Lower lobe of right lung (tissue), 2 donors: ENCODE results near the gene REXO4. TPM values are rescaled to one million over a fixed set of nuclear protein-coding genes. Genes with fewer than 3 reads are reported as not detected.

ENCODE experiments used
- ATAC-seq, 2 donors: fragments of 200-7000 bp; cut with Tn5 transposase; one replicate each; pipeline ENCODE4 v1.9.1; 2020 to 2022; ENCODE audit warnings: mild to moderate bottlenecking in 2 of 2, moderate library complexity in 2 of 2
- DNase-seq: peaks from one replicate; pipeline ENCODE4 v3.0.0-alpha.2; 2020
- H3K27ac ChIP-seq: fragments of 200-600 bp; one replicate; pipeline ENCODE4 v1.8.0; 2022
- H3K27me3 ChIP-seq: fragments of 200-600 bp; one replicate; pipeline ENCODE4 v1.8.0; 2022; ENCODE audit warnings: low read depth
- H3K36me3 ChIP-seq: fragments of 200-600 bp; one replicate; pipeline ENCODE4 v1.8.0; 2022; ENCODE audit warnings: mild to moderate bottlenecking
- H3K4me1 ChIP-seq: fragments of 200-600 bp; one replicate; pipeline ENCODE4 v1.8.0; 2022
- H3K4me3 ChIP-seq: fragments of 200-600 bp; one replicate; pipeline ENCODE4 v1.8.0; 2022; ENCODE audit warnings: mild to moderate bottlenecking
- H3K9me3 ChIP-seq: fragments of 200-600 bp; one replicate; pipeline ENCODE4 v1.8.0; 2022
- intact Hi-C: fragments of 100-400 bp; cut with DNase I; formaldehyde crosslinking; loops from one replicate; pipeline ENCODE4 v1.11.0; 2022
- total RNA-seq: library from RNA; stranded (reverse); fragmentation: NEBNext Ultra II Directional; extraction: Animal tissue kit (Norgen Biotek cat#: 25700); gene quantifications from one replicate; pipeline ENCODE4 v1.2.1, GENCODE V29; 2021
- TF ChIP-seq, protein P1 (sequence below): fragments of 200-600 bp; IDR thresholded peaks from one replicate; pipeline ENCODE4 v1.8.0; 2022; ENCODE audit warnings: antibody characterized with exemption, mild to moderate bottlenecking
- donor health status: DM: no; HTN: yes; CAD: no; lungs with severe emphysema.

Gene REXO4
- total RNA-seq, 1 donor from 2014 or later, result 20.9 TPM

DNA sequence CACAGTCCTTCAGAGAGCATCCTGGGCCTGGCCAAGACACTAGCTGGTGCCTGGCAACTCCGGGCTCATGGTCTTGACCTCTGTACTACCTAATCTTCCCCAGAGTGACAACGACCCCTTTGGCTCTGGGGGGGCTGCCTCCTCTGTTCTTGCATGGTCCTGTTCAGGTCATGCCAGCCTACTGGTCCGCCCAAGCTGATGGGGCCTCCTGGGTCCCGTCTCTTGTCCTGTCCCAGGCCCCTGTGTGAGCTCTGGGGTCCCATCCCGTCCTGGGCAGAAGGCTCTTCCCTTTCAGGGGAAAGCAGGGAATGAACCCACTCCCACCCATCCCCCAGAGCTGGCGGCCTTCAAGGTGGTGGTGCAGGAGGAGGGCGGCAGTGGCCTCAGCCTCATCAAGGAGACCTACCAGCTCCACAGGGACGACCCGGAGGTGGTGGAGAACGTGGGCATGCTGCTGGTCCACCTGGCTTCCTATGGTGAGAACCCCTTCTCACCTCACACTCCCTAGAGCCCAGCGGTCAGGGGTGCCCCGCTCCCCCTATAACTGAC is 13.3 kb downstream of the REXO4 start:
- intact Hi-C loops, result no loop called here
- Histone ChIP-seq H3K27me3 (no peaks in the 10 kb centered on the region), H3K27ac (no peak overlapping the region), H3K4me1 (no peaks in the 10 kb centered on the region), H3K36me3 (peaks cover 51% of the 10 kb centered on the region), H3K9me3 (no peaks in the 10 kb centered on the region), H3K4me3 (no peak overlapping the region)
- DNase-seq (no peak), ATAC-seq (no peak)
- TF ChIP-seq, protein P1, sequence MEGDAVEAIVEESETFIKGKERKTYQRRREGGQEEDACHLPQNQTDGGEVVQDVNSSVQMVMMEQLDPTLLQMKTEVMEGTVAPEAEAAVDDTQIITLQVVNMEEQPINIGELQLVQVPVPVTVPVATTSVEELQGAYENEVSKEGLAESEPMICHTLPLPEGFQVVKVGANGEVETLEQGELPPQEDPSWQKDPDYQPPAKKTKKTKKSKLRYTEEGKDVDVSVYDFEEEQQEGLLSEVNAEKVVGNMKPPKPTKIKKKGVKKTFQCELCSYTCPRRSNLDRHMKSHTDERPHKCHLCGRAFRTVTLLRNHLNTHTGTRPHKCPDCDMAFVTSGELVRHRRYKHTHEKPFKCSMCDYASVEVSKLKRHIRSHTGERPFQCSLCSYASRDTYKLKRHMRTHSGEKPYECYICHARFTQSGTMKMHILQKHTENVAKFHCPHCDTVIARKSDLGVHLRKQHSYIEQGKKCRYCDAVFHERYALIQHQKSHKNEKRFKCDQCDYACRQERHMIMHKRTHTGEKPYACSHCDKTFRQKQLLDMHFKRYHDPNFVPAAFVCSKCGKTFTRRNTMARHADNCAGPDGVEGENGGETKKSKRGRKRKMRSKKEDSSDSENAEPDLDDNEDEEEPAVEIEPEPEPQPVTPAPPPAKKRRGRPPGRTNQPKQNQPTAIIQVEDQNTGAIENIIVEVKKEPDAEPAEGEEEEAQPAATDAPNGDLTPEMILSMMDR, result no peak

DNA sequence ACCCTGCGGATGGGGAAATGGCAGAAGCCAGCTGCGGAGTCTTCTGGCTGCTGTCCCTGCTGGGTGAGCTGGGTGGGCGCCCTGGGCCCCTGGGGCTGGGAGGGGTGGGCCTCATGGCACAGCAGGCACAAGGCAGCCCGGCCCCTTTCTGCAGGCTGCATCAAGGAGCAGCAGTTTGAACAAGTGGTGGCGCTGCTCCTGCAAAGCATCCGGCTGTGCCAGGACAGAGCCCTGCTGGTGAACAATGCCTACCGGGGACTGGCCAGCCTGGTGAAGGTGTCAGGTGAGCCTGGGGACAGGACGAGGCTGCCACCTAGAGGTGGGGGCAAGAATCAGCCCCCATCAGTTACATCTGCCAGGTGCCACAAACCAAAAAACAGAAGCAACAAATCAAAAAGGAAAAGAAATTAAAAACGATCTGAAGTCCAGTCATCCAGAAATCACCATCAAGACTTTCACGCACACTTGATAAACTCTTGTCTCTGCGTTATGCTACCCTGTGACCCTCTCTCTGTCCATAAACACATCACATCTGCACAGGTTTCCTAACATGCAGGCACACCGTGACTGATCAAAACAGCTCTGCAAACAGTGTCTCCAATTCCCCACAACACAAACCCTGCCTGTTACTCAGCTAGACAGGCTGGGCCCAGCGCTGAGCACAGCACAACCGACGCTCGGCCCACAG is 13.9 kb downstream of the REXO4 start:
- DNase-seq (peak; percentile 72), ATAC-seq (peak; percentile 74 to 80)
- Histone ChIP-seq H3K4me3 (no peak overlapping the region), H3K4me1 (no peaks in the 10 kb centered on the region), H3K36me3 (peaks cover 46% of the 10 kb centered on the region), H3K9me3 (no peaks in the 10 kb centered on the region), H3K27me3 (no peaks in the 10 kb centered on the region), H3K27ac (no peak overlapping the region)
- intact Hi-C loops, result no loop called here
- TF ChIP-seq, protein P1, result peak; percentile 57

DNA sequence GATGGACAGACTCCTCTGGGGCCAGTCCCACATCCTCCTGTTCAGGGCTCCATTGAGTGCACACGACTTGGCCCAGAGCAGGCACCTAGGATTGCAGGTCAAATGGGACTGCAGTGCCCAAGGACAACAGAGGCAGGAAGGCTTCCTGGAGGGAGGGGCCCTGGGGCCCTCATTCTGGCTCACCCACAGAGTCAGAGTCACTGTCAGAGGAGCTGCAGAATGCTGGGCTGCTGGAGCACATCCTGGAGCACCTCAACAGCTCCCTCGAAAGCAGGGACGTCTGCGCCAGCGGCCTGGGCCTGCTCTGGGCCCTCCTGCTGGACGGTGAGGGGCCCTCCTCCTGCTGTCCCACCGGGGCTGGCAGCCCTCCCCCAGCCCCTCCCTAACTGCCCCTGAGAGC is 15.1 kb downstream of the REXO4 start:
- intact Hi-C loops, result no loop called here
- Histone ChIP-seq H3K9me3 (no peaks in the 10 kb centered on the region), H3K27me3 (no peaks in the 10 kb centered on the region), H3K27ac (no peak overlapping the region), H3K4me1 (no peaks in the 10 kb centered on the region), H3K36me3 (peaks cover 36% of the 10 kb centered on the region), H3K4me3 (no peak overlapping the region)
- DNase-seq, result no peak
- no peak for ATAC-seq
- TF ChIP-seq, protein P1, result no peak

DNA sequence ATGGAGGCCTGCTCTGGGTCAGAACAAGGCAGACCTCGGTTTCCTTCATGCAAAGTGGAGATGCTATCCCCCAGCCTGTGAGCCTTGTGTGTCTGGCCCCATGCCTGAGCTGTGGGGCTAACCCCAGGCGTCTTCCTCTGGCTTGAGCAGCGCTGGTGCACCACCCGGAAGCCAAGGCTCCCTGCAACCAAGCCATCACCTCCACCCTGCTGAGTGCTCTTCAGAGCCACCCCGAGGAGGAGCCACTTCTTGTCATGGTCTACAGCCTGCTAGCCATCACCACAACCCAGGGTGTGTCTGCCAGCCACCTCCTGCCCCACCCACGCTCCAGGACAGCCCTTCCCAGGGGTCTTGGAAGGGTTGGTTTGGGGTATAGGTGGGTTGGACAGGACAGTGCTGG is 16.2 kb downstream of the REXO4 start:
- H3K27me3 ChIP-seq, result no peaks in the 10 kb centered on the region
- H3K9me3 ChIP-seq, result no peaks in the 10 kb centered on the region
- H3K4me1 ChIP-seq, result no peaks in the 10 kb centered on the region
- intact Hi-C loops, result no loop called here
- TF ChIP-seq, protein P1, result no peak
- no peak overlapping the region for H3K27ac ChIP-seq
- H3K36me3 ChIP-seq, result peaks cover 28% of the 10 kb centered on the region
- DNase-seq (no peak), ATAC-seq (no peak)
- no peak overlapping the region for H3K4me3 ChIP-seq

DNA sequence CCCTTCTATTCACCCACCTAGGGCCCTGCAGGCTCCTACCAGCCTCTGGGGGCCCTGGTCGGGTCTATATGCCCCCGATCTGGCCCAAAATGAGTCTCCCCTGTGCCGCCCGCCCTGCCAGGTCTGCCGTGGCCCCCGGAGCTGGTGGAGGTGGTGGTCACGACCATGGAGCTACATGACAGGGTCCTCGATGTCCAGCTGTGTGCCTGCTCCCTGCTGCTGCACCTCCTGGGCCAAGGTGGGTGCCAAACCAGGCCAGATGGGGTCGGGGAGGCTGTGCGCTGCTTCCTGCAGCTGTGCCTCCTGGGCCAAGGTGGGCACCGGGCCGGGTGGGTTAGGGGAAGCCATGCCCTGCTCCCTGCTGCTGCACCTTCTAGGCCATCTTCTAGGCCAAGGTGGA is 17.5 kb downstream of the REXO4 start:
- Histone ChIP-seq H3K27me3 (peaks cover under 1% of the 10 kb centered on the region), H3K27ac (no peak overlapping the region), H3K4me3 (no peak overlapping the region), H3K36me3 (peaks cover 15% of the 10 kb centered on the region), H3K9me3 (no peaks in the 10 kb centered on the region), H3K4me1 (no peaks in the 10 kb centered on the region)
- no peak for DNase-seq
- TF ChIP-seq, protein P1, result no peak
- no peak for ATAC-seq
- intact Hi-C loops, result no loop called here
